Right atrium auricular region (tissue), 2 donors: ENCODE measurements around the gene CCDC144A. TPM values are rescaled to one million over a fixed set of nuclear protein-coding genes. Genes with fewer than 3 reads are reported as not detected.
"Not testable (repeated sequence)": the region's sequence is repeated elsewhere in the genome, so short reads cannot be mapped to it uniquely, and the experiment has no call there.

Experiments used
- DNase-seq: peaks from one replicate; pipeline ENCODE4 v3.0.0-alpha.2; 2019; ENCODE audit warnings: low spot score
- H3K27ac ChIP-seq, 2 donors: fragments of 200-600 bp; sonication (generic); 1 replicate in 1 of 2; 2 replicates in 1 of 2; pipeline ENCODE4 v1.5.1; 2016 to 2019
- H3K27me3 ChIP-seq, 2 donors: fragments of 200-600 bp; sonication (generic); one replicate each; pipeline versions ENCODE4 v1.5.1 to v1.6.0; 2017 to 2019
- H3K36me3 ChIP-seq: fragments of 200-600 bp; sonication (generic); one replicate; pipeline ENCODE4 v1.5.1; 2016
- H3K4me1 ChIP-seq, 2 donors: fragments of 200-600 bp; sonication (generic); one replicate each; pipeline versions ENCODE4 v1.5.1 to v1.6.0; 2017 to 2019
- H3K4me3 ChIP-seq, 2 donors: fragments of 200-600 bp; sonication (generic); 1 replicate in 1 of 2; 2 replicates in 1 of 2; pipeline ENCODE4 v1.5.1; 2017 to 2019; ENCODE audit warnings: mild to moderate bottlenecking in 1 of 2, moderate library complexity in 1 of 2
- H3K9me3 ChIP-seq, 2 donors: fragments of 200-600 bp; sonication (generic); one replicate each; pipeline ENCODE4 v1.5.1; 2019
- total RNA-seq, 2 donors: library from RNA; depleted of rRNA; stranded (reverse); fragments of >200 nt; gene quantifications; one replicate each; pipeline ENCODE4 v1.1.0, GENCODE V29; 2016
- TF ChIP-seq, protein P1 (sequence below), 2 donors: fragments of 200-600 bp; sonication (generic); IDR thresholded peaks; one replicate each; pipeline ENCODE4 v1.5.1; 2019; ENCODE audit warnings: antibody characterized with exemption in 2 of 2

The CCDC144A gene
- total RNA-seq, 2 donors from 2014 or later = 0.82 to 1.9 TPM

- not testable (repeated sequence) for H3K4me1 ChIP-seq, H3K9me3 ChIP-seq, H3K27ac ChIP-seq, H3K36me3 ChIP-seq, DNase-seq, H3K27me3 ChIP-seq
- peak overlapping the region in 1 of 2 donors; percentile 31 for H3K4me3 ChIP-seq
These were observed 406 bp downstream of the CCDC144A start for GRCh38 chr17:16690447-16690846.

- not testable (repeated sequence) for H3K9me3 ChIP-seq, H3K4me3 ChIP-seq, H3K4me1 ChIP-seq, DNase-seq, H3K27ac ChIP-seq, H3K27me3 ChIP-seq, H3K36me3 ChIP-seq
These were observed 7.6 kb downstream of the CCDC144A start for GRCh38 chr17:16697603-16698002.

GRCh38 chr17:16745492-16746203 is 55.6 kb downstream of the CCDC144A start:
- H3K36me3 ChIP-seq, DNase-seq, H3K27ac ChIP-seq, H3K4me1 ChIP-seq, H3K4me3 ChIP-seq, H3K9me3 ChIP-seq, H3K27me3 ChIP-seq: not testable (repeated sequence)

DNA sequence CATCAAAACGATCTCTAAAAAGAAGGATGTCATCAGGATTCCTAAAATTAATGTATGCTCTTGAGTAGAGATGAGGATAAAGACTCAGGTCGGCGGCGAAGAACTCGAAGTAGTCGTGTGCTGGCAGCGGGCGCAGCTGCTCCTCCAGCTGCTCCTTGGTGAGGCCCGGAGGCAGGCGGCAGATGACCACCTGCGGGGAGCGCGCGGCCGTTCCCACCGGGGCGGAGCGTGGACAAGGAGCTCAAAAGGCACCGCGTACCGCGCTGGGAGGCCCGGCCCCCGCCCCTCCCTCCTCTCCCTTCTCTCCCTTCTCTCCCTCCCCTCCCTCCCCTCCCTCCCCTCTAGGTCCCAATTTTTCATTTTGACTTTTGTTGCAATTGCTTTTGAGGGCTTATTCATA is 56.5 kb downstream of the CCDC144A start:
- H3K27ac ChIP-seq, H3K4me3 ChIP-seq, H3K27me3 ChIP-seq, H3K9me3 ChIP-seq, H3K4me1 ChIP-seq, H3K36me3 ChIP-seq, DNase-seq: not testable (repeated sequence)

- DNase-seq, H3K36me3 ChIP-seq, H3K4me3 ChIP-seq, H3K27ac ChIP-seq, H3K9me3 ChIP-seq, H3K4me1 ChIP-seq, H3K27me3 ChIP-seq: not testable (repeated sequence)
These were observed 60.5 kb downstream of the CCDC144A start for GRCh38 chr17:16750515-16750914.

- DNase-seq, H3K9me3 ChIP-seq, H3K4me3 ChIP-seq, H3K27me3 ChIP-seq, H3K27ac ChIP-seq, H3K36me3 ChIP-seq, H3K4me1 ChIP-seq: not testable (repeated sequence)
- TF ChIP-seq, protein P1, sequence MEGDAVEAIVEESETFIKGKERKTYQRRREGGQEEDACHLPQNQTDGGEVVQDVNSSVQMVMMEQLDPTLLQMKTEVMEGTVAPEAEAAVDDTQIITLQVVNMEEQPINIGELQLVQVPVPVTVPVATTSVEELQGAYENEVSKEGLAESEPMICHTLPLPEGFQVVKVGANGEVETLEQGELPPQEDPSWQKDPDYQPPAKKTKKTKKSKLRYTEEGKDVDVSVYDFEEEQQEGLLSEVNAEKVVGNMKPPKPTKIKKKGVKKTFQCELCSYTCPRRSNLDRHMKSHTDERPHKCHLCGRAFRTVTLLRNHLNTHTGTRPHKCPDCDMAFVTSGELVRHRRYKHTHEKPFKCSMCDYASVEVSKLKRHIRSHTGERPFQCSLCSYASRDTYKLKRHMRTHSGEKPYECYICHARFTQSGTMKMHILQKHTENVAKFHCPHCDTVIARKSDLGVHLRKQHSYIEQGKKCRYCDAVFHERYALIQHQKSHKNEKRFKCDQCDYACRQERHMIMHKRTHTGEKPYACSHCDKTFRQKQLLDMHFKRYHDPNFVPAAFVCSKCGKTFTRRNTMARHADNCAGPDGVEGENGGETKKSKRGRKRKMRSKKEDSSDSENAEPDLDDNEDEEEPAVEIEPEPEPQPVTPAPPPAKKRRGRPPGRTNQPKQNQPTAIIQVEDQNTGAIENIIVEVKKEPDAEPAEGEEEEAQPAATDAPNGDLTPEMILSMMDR (IDR thresholded peaks at IDR 0.05) = peak; percentile 17 to 44
These were observed 61.3 kb downstream of the CCDC144A start for GRCh38 chr17:16751224-16751923.

DNA sequence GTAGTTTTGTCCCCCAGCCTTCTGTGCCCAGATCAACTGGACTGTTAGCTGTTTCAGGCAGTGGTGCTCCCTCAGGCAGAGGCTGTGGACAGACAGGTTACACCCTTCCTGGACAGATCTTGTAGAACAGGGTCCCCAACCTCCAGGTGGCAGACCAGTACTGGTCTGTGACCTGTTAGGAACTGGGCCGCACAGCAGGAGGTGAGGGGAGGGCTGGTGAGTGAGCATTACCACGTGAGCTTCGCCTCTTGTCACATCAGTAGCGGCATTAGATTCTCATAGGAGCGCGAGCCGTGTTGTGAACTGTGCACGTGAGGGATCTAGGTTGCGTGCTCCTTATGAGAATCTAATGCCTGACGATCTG is 61.9 kb downstream of the CCDC144A start:
- not testable (repeated sequence) for DNase-seq, H3K27me3 ChIP-seq, H3K4me1 ChIP-seq

DNA sequence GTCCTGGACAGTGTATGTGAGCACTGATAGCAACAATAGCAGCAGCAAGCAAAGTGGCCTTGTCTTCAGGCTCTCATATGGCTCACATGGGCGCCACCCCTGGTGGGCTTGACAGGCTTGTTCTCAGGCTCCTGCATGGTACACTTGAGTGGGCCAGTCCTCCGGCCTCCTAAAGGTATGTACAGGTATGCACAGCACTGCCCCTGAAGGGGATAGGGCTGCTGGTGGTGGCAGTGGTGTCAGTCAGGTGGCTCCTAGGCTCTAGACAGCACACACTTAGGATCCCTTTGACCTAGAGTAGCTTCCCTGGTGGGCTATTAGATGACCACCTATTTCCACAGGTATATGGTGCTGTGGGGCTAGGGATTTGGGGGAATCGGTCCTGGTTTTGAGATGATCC is 67.5 kb downstream of the CCDC144A start:
- H3K27me3 ChIP-seq, H3K4me1 ChIP-seq, H3K4me3 ChIP-seq, H3K36me3 ChIP-seq, H3K9me3 ChIP-seq, DNase-seq, H3K27ac ChIP-seq: not testable (repeated sequence)

More for the DNA sequence above, 61.9 kb downstream of the CCDC144A start:
- not testable (repeated sequence) for H3K4me3 ChIP-seq, H3K9me3 ChIP-seq, H3K36me3 ChIP-seq, H3K27ac ChIP-seq

- H3K4me1 ChIP-seq, H3K36me3 ChIP-seq, H3K27me3 ChIP-seq, H3K4me3 ChIP-seq, H3K9me3 ChIP-seq, DNase-seq, H3K27ac ChIP-seq: not testable (repeated sequence)
These were observed 68.1 kb downstream of the CCDC144A start for GRCh38 chr17:16758177-16758576.

DNA sequence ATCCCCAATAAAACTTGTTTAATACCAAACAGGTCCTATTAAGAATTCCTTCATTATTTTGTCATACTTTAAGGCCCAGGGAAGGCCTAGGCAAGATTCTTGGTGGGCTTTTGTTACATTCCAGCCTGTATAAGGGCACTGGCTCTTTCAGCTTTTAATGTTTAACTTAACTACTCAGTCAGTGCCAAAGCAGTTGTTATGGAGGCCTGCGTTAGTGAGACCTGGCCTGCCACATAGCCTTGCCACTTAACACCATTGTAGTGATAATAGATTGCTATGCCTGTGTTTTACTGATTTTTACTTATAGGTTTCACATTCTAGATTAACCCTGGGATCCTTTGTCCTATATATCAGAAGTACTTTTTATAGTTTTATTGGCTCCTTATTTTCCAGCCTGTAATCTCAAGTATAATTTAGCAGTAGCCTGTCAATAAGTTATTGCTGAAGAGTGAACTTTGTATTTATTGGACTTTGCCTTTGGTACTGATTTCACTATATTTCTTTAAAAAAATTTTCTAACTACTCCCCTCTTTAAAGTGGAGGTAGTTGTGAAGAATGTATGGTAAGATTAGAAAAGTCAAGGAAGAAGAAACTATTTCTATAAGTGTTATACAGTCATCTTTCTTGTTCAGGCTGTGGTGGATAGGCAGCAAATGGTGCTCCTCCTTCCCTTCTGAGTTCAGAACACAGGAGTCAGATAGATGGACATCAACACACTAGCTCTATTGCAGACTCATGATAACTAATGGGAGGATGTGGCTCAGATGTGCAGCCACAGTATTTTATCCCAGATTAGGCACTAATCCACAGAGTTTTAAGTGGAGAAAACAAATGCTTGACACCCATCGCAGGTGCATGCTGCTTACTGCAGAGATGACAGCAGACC is 78.5 kb downstream of the CCDC144A start:
- H3K36me3 ChIP-seq, H3K4me3 ChIP-seq, H3K27me3 ChIP-seq, H3K4me1 ChIP-seq, H3K27ac ChIP-seq, DNase-seq, H3K9me3 ChIP-seq: not testable (repeated sequence)

DNA sequence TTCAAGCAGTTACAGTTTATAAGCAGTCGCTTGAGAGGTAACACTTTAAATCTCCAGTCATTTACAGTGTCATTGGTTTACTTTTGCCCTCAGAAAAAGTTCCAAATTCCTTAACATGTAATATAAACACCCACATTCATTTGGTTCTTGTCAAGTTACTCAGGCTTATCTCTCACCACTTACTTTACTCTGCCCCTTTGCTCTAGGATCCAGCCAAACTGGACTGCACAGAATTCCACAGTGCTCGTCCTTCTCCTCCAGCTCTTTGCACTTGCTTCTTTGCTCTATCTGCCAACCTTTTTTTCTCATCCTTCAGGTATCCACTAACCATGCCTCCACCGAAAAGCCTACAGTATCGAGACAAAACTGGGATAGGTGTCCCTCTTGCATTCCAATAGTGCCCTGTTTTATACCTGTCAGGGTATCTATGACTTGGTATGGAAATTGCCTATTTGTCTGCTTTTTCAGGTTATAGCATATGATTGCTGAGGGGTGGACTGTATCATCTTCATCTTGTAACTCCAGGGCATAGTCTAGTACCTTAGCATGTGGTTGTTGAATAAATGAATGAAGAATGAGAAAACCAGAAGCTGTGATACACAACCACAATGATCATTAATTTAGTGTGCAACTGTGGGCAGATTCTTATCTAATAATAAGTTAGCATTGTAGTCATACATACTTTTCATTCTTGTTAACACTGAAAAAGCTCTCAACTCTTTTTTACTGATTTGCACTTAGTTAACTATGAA is 82.5 kb downstream of the CCDC144A start:
- H3K27ac ChIP-seq, H3K36me3 ChIP-seq, DNase-seq, H3K27me3 ChIP-seq, H3K4me3 ChIP-seq, H3K4me1 ChIP-seq, H3K9me3 ChIP-seq: not testable (repeated sequence)

DNA sequence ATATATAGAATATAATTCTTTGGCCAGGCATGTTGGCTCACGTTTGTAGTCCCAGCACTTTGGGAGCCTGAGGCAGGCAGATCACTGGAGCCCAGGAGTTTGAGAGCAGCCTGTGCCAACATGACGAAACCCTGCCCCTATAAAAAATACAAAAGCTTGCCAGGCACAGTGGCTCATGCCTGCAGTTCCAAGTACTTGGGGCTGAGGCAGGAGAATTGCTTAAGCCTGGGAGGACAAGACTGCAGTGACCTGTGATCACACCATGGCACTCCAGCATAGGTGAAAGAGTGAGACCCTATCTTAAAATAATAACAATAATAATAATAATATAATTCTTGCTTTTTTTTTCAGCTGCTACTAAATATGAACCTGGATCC is 83.1 kb downstream of the CCDC144A start:
- H3K36me3 ChIP-seq, H3K9me3 ChIP-seq, H3K4me1 ChIP-seq, H3K4me3 ChIP-seq, H3K27me3 ChIP-seq, H3K27ac ChIP-seq, DNase-seq: not testable (repeated sequence)

- not testable (repeated sequence) for H3K9me3 ChIP-seq, DNase-seq, H3K36me3 ChIP-seq, H3K4me3 ChIP-seq, H3K4me1 ChIP-seq, H3K27me3 ChIP-seq, H3K27ac ChIP-seq
These were observed 97.8 kb downstream of the CCDC144A start for GRCh38 chr17:16787851-16788250.
